ENCODE measurements around the gene FOCAD.

Gene FOCAD

DNA sequence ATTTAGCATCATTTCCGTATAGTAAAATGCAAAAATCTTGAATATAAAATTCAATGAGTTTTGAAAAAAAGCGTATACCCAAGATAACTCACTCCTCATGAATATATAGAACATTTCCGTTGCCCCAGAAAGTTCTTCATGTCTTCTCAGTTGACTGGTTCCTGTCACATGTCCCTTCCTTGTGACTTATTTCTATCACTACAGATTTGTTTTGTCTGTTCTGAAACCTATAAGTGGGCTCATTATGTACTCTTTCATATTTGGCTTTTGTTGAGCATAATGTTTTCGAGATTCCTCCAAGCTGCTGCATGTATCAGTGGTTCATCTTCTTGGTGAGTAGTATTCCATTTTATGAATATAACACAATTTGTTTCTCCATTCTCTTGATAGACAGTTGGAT lies 358.4 kb downstream of the FOCAD start:
- Histone ChIP-seq H3K9ac (ENCODE audit: low read length) (no peak overlapping the region), H3K36me3 (replicated peaks; ENCODE audit: insufficient read depth, low read length) (no peaks in the 10 kb centered on the region), H3K9me2 (replicated peaks; ENCODE audit: insufficient read depth, low read length) (no peaks in the 10 kb centered on the region), H2AFZ (ENCODE audit: low read length) (no peak overlapping the region), H3K9me3 (replicated peaks; ENCODE audit: insufficient read depth, low read length) (no peaks in the 10 kb centered on the region), H3K4me3 (ENCODE audit: low read length) (no peak overlapping the region), H4K20me1 (ENCODE audit: insufficient read depth, low read length) (no peaks in the 10 kb centered on the region), H3K4me1 (ENCODE audit: low read length) (no peaks in the 10 kb centered on the region), H3K79me2 (ENCODE audit: low read length) (no peaks in the 10 kb centered on the region), H3K27ac (ENCODE audit: low read length) (no peak overlapping the region), H3F3A (ENCODE audit: insufficient read depth, low read length) (no peaks in the 10 kb centered on the region), H3K4me2 (ENCODE audit: low read depth, low read length) (no peak overlapping the region), H3K27me3 (replicated peaks; ENCODE audit: insufficient read depth, low read length) (no peaks in the 10 kb centered on the region)
- DNase-seq: no peak
- TF ChIP-seq EZH2 (optimal IDR thresholded peaks at IDR 0.05; ENCODE audit: low read depth, low read length) (no peak), EZH2phosphoT487 (IDR thresholded peaks at IDR 0.05; ENCODE audit: low read length) (no peak)
- TF ChIP-seq, protein P1, sequence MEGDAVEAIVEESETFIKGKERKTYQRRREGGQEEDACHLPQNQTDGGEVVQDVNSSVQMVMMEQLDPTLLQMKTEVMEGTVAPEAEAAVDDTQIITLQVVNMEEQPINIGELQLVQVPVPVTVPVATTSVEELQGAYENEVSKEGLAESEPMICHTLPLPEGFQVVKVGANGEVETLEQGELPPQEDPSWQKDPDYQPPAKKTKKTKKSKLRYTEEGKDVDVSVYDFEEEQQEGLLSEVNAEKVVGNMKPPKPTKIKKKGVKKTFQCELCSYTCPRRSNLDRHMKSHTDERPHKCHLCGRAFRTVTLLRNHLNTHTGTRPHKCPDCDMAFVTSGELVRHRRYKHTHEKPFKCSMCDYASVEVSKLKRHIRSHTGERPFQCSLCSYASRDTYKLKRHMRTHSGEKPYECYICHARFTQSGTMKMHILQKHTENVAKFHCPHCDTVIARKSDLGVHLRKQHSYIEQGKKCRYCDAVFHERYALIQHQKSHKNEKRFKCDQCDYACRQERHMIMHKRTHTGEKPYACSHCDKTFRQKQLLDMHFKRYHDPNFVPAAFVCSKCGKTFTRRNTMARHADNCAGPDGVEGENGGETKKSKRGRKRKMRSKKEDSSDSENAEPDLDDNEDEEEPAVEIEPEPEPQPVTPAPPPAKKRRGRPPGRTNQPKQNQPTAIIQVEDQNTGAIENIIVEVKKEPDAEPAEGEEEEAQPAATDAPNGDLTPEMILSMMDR (IDR thresholded peaks at IDR 0.05; ENCODE audit: low read length): no peak

DNA sequence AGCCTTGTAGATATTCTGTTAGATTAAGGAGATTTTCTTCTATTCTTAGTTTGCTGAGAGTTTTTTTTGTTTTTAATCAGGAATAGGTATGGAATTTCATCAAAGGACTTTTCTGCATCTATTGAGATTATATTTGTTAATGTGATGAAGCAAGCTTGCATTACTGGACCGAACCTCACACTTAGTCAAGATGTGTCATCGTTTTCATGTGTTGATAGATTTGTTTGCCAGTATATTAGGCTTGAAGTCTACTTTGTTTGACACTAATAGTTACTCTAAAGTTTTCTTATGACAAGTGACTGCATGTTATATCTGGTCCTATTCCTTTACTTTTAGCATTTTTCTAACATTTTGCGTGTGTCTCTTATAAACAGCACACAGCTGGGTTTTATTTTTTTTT lies 359.8 kb downstream of the FOCAD start:
- Histone ChIP-seq H3K9ac (ENCODE audit: low read length) (no peak overlapping the region), H3K27ac (ENCODE audit: low read length) (no peak overlapping the region), H4K20me1 (ENCODE audit: insufficient read depth, low read length) (no peaks in the 10 kb centered on the region), H3K9me3 (replicated peaks; ENCODE audit: insufficient read depth, low read length) (no peaks in the 10 kb centered on the region), H3K79me2 (ENCODE audit: low read length) (no peaks in the 10 kb centered on the region), H3K4me1 (ENCODE audit: low read length) (no peaks in the 10 kb centered on the region), H3F3A (ENCODE audit: insufficient read depth, low read length) (no peaks in the 10 kb centered on the region), H3K9me2 (replicated peaks; ENCODE audit: insufficient read depth, low read length) (no peaks in the 10 kb centered on the region), H3K27me3 (replicated peaks; ENCODE audit: insufficient read depth, low read length) (no peaks in the 10 kb centered on the region), H3K4me3 (ENCODE audit: low read length) (no peak overlapping the region), H3K4me2 (ENCODE audit: low read depth, low read length) (no peak overlapping the region), H3K36me3 (replicated peaks; ENCODE audit: insufficient read depth, low read length) (no peaks in the 10 kb centered on the region), H2AFZ (ENCODE audit: low read length) (no peak overlapping the region)
- DNase-seq: no peak
- TF ChIP-seq, protein P1 (IDR thresholded peaks at IDR 0.05; ENCODE audit: low read length): no peak
- TF ChIP-seq EZH2 (optimal IDR thresholded peaks at IDR 0.05; ENCODE audit: low read depth, low read length) (no peak), EZH2phosphoT487 (IDR thresholded peaks at IDR 0.05; ENCODE audit: low read length) (no peak)
